NCI-H146 (cell line): ENCODE results near the gene CUX1.

Experiments used
- DNase-seq: peaks from one replicate; lab custom pipeline; 2025; lab: John Stamatoyannopoulos, UW

The CUX1 gene

DNA sequence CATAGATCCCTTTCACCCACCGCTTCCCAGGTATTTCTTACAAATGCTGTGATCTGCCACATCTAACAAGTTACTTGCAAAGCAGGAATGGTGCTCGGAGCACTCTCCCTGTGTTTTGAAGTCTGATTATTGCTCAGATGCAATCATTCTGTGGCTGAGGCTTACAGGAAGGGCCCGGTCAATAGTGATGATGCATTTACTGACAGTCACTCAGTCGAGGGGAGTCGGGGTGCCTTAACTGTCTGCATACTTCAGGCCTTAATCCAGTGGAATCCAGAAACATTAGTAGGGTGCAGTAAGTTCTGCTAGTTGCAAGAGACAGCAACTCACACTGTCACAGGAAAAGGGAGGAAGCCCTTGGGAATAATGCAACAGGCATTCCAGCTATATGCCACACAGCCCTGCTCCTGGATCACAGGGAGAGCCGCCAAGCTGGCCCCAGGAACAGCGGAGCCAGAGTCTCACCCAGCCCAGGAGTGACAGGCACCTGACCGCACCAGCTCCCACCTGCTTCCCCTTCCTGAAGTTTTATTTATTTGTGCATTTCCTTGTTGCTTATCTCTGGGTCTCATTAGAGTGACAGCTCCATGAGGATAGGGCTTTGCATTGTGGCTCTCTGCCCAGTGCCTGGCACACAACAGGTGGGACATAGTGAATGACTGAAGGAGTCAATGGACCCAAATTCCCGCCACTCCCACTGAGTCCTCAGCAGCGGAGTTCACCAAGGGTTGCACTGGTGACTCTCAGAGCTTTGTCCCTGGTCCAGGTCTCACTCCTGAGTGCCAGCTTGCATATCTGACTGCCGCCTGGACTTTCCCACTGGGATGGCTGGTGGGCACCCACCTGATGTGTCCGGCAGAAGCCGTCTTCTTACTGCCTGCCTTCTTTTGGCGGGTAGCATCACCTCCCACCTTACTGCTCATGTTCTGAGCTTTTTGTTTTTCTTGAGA, 256.8 kb downstream of the CUX1 start:
- no peak for DNase-seq

DNA sequence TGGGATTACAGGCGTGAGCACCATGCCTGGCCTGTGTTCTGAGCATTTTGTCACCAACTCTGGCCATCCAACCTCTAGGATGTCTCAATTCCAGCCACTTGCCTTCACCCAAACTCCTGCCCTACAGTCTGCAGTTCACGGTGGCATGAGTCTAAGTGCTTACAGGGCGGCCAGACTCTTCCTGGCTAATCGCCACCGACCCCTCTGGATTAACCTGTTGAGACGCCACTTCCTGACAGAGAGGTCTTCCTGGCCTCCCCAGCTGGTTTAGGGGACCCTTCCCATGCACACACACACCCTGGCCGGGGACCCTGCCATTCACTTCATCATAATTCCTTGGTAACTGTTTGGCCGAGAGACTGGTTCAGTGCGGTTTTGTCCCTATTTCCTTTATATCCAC, 257.7 kb downstream of the CUX1 start:
- DNase-seq = no peak

DNA sequence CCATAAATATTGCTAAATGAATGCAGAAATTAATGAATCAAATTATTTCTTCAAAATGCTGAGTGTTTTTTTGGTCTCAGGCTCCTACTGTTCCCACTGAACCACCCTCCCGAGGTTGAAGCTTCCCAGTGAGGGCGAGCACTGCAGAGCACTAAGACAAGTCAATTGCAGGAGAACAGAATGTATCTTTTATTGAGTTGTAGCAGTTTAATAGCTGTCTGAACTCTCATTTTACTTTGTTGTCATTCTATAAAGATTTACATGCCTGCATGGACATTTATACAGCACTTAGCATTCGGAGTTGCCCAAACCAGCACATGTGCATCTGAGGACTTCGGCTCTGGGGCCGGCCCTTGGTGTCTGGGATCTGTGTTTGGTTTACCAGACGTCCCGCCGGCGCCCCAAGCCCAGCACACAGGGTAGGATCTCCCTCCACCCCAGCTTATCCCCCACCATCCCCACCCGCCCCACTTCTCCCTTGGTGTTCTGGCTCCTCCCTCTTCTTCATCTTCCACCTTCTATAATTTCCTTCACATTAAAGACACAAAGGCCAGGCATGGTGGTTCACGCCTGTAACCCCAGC, 258.2 kb downstream of the CUX1 start:
- no peak for DNase-seq

DNA sequence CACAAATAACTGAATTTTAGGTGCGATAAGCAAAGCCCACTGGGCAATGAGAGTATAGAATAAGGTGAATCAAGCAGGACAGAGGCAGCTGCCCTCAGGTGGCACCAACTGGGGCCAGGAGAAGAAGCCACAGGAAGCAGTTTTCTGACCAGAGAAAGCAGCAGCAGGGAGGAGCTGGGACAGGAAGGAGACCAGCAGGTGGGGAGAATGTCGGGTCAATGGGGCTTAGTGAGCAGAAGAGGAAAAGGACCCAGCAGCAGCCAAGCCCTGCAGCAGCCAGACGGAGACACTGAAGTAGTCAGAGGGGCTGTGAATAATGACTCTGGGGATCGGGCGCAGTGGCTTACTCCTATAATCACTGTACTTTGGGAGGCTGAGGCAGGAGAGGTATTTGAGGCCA, 259.7 kb downstream of the CUX1 start:
- DNase-seq = peak; percentile 55

DNA sequence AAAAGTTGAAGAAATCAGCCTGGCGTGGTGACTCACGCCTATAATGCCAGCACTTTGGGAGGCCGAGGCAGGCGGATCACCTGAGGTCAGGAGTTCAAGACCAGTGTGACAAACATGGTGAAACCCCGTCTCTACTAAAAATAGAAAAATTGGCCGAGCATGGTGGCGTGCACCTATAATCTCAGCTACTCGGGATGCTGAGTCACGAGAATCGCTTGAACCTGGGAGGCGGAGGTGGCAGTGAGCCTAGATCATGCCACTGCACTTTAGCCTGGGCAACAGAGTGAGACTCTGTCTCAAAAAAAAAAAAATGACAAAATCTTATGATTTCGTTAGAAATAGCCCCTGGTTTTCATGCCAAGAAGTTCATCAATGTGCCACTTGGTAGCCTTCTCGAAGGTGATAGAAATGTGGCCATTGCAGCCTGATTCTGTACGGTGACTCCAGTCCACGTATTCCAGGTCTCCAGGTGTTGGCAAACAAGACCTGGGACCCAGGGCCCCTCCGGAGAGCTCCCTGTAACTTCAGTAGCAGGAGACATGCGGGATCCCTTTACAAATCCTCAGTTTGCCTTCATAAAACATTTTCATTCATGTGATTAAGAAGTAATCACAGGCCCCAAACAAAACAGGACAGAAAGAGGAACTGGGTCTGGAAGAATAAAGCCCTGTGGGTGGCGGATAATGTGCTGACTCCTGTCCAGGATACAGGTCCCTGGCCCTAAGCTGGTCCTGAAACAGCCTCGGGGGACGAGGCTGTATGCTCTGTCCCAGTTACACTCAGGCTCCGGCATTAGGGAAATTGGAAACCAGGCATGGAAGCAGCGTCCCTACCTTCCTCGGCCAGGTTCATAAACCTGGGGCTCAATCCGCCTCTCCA, 262.0 kb downstream of the CUX1 start:
- DNase-seq = peak; percentile 28

DNA sequence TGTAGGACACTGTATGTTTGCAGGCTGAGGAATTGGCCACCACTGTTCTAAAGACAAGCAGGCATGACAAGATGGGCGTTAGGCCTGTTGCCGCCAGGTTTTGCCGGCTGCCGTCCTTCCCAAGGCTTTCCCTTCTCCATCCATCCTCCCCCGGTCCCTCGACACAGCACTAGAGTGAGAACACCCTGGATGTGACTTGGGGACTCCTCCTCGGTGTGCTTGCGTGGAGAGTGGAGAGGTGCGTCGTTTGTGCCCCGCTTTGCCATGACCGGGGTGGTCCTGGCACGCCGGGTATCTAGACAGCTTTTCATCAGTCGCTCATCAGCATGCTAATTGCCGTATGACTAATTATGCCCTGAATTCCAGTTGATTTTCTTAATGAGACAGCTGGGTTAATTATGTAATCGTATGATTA, 262.6 kb downstream of the CUX1 start:
- no peak for DNase-seq

DNA sequence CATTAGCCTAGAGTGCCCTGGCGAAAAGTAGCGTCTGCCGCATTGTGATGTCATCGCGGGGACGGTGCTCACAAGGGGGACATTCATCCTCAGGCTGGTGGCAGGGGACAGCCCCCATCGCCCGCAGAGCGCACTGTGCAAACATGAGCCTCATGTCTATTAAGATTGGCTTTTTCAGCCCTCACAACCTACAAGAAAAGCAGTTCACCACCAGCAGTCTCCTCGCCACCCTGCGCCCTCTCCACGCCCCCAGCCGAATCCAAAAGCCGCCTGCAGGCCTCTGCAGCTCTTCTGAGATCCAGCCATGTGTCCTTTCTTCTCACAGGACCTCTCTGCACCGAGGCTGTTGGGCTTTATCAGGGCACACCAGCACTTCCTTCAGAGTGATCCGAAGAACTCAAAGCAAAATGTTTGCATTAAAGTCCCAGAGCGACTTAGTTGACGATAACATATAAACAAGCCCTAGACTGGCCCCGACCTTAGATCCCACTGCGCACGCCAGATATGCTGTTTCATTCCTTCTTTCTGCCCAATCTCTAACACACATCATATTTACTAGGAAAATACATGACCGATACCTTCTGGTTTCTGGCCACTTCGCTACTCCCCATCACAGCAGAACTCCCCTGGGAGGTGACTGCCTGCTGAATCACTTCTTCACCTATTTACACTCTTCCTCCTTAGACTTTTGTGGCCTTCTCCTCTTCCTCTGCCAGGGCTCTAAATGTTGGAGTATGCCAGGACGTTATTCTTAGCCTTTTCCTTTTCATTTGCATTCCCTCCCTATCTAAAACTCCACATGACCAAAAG, 263.2 kb downstream of the CUX1 start:
- peak; percentile 26 for DNase-seq

DNA sequence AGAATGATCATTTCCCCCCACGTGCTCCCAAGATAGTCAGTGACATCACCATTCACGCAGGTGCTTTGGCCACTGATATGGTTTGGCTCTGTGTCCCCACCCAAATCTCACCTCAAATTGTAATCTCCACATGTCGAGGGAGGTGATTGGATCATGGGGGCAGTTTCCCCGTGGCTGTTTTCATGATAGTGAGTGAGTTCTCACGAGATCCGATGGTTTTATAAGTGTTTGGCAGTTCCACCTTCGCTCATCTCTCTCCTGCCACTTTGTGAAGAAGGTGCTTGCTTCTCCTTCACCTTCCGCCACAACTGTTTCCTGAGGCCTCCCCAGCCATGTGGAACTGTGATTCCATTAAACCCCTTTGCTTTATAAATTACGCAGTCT, 263.8 kb downstream of the CUX1 start:
- no peak for DNase-seq

DNA sequence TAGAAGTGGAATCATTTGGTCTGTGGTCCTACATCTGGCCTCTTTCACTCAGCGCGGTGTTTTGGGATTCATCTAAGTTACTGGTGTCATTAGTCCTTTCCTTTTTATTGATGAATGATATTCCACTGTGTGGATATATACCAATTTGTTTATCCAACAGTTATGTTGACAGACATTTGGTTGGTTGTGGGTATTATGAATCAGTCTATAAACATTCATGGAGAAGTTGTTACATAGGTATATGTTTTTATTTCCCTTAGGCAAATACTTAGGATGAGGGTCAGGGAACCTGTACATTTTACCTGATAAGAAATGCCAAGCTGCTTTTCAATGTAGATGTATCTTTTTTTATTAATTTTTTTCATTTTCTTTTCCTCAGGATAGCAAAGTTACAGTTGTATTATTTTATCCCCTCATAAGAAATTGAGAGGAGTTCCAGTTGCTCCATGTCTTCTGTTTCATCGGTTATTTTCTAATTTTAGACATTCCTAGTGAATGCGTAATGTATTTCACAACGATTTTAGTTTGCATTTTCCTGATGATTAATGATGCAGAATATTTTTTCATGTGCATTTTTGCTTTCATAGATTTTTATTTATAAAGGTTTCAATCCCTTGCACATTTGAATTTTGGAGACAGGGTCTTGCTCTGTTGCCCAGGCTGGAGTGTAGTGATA, 265.4 kb downstream of the CUX1 start:
- no peak for DNase-seq

DNA sequence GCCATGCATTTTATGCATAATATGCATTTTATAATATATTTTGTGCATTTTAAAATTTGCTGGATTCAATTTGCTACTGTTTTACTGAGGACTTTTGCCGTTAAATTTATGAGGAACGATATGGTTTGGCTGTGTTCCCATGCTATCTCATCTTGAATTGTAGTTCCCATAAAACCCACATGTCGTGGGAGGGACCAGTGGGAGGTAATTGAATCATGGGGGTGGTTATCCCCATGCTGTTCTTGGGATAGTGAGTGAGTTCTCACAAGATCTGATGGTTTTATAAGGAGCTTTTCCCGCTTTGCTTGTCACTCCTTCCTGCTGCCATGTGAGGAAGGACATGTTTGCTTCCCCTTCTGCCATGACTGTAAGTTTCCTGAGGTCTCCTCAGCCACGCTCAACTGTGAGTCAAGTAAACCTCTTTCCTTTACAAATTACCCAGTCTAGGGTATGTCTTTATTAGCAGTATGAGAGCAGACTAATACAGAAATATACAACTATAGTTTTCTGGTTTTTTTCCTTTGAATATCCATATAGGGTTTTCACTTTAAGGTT, 267.9 kb downstream of the CUX1 start:
- DNase-seq = no peak

DNA sequence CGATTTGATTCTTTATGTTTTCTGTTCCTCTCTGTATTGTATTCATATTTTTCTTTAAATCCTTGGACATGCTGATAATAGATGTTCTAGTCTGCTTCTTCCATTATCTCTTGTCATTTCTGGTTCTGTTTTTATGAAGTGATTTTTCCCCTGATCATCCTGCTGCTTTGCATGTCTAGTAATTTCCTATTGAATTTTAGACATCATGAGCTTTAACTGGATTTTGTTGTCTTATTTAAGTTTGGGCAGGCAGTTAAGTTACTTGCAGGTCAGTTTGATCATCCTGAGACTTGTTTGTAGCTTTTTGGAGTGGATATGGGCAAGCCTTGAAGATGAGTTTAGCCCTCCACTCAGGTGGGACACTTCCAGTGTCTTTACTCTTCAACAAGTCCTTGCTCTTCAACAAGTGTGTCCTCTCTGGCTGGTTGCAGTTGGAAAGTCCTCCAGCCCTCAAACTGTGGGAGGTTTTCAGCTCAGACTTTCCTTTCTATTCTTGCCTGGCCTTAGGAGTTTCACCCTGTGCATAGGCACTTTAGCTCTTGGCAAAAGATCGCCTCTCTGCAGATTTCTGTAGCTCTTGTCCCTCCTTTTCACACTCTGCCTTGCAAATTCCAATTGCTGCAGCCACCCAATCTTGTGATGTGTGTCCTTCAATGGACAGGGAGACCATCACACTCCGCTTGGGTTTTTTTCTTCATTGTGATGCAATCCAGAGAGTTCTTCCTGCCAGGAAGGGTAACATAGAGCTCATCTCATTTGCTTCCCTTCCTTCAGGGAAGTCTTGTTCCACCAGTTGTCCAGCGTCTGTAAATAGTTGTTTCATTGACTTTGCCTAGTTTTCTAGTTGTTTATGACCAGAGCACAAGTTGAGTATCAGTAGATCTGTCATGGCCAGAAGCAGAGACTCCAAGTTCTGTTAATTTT, 272.0 kb downstream of the CUX1 start:
- DNase-seq = no peak

DNA sequence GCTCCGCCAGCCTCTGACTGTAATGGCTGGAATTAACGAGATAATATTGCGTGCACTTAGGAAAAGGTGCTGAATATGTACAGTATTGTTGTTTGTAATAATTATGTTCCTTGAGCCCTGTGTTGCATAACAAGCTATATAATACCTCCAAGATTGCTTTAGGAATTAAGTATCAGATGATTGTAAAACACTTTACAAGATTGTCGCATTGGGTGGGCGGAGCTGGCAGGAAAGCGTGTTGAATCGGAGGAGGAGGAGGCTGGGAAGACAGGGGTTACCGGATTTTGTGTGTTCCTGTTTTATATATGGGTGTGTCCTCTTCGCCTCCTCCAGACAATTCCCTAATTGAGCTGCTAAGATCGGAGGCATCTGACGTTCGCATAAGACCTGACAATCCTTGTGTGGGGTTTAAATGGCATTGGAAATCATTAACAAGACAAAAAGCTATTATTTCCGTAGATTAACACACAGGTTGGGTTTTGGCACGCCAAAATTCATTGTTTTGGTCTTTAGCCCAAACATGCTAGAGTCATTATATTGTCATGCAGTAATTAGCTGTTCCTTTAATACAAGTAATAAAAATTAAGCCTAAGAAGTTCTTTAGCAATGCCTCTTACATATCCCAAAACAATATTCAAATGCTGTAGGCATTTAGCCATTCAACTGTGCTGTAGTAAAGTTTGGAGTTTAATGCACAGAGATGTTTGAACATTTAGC, 276.3 kb downstream of the CUX1 start:
- DNase-seq = no peak

DNA sequence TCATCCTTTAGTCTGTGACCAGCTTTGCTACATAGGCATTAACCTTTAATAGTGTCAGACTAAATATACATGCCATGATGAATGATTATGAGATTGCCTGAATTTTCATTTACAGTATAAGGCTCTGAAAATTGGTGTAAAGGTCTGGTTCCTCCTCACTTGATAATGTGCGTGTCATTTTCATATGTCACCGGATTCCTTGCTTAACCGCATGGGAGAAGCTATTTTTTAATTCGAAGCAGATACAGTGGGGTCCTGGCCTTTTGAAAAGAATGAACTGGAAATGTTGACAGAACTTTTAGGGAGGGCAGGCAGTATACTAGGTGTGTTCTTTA, 276.9 kb downstream of the CUX1 start:
- no peak for DNase-seq

DNA sequence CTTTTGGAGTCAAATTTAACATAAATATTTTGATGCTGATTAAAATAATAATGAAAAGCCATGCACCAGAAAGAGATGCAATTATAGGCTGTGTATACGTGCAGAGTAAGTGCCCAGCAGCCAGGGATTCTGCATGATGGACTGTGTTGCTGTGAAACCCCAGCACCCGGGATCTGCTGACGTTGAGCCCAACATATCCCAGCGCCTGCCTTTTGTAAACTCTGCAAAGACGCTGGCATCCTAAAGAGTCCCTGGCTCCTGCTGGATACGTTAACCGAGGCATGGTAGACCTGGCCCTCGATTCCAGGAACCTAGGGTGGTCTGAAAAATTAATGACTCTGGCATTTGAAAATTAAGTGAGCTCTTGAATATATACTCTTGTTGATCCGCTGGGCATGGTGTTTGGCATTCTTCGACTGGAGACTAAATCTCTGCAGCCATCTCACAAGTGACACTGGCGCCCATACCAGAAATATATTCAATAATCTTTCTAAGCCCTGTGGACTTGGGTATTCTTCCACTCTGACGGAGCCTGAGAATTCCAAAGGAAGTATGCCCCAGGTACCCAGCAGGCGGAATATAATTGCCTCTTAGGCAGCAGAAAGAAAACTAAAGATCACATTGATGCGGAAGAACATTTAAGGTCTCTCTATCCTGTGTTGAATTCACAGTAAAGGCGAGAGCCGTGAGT, 278.0 kb downstream of the CUX1 start:
- no peak for DNase-seq

DNA sequence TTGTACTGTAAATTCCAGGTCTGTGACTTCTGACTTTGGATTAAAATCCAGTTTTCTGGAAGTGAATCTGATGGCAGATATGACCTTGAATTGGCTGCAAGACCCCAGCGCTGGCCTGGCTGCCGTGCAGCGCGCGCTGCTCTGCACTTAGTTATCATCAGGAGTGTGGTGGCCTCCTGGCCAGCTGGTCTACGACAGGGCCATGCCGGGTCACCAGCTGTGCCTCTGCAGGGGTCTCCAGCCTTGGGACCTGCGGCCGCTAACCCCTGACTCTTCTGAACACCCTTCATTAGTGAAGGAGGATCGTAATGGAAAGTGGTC, 278.5 kb downstream of the CUX1 start:
- no peak for DNase-seq

DNA sequence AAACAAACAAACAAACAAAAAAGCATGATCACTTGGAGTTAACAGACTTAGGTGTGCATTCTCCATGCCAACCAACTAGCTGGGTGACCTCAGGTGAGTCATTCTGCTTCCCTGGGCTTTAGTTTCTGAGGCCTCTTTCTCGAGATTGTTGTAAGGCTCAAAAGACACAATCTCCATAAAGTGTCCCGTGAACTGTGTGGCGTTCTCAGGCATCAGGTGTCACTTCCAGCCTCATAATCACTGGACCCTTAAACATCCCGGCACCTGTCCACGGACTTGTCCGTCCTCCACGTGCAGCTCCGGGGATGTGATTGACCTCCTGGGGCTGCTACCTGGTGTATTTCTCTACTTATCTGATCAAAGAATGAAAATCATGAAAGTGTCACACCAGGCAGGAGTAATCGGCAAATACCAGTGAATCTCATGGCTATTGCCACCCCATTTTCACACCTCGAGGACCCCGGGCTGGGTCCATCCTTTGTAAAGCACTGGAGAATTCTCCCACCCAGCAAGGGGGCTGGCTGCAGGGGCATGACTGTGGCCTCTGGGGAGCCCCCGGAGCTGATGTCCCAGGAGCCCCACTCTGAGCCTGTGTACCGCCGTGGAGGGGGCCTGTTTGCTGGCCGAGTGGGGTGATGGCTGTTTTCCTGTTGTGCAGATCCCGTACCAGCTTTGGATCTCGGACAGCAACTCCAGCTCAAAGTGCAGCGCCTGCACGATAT, 279.4 kb downstream of the CUX1 start:
- DNase-seq = no peak

DNA sequence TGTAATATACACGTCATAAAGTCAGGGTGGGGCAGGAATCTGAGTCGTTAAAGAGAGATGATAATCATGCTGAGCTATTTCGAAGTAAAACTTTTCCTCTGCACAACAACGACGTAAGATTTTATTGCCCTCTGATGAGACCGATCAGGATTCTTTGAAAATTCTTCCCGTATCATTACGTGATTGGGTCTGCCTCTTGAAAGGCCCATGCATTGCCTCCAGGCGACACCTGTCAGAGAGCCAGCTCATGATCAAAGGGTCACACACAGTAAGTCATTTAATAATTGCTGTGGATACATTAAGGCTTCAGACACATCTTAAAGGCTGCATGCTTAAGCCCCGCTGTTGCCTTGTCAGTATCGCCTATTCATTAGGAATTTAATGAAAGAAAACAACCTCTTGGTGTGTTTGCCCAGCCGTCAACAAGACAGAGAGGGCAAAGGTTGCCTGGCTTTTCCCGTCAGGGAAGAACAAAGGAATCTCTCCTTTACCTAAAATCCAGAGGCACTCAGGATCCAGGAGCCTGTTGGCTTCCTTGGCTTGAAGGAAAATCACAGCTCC, 280.3 kb downstream of the CUX1 start:
- DNase-seq = peak; percentile 60

DNA sequence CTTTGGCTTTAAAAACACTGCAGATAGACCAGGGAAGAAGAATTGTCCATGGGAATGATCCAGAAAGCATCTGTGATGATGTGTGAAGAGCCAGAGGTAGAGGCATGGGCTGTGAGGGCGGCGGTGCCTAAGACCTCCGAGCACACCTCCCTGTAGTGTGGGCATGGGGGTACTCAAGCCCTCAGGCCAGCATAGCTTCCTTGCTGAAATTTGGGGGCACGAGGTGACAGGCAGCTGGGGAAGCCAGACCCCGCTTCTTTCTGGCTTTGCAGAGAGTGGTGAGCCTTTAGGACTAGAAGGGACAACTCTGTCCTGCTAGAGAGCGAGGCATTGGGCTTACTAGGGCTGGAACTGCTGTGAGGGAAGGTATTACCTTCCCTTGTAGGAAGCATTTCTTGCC, 281.6 kb downstream of the CUX1 start:
- no peak for DNase-seq
